NB4 (cell line): ENCODE measurements around the gene EEF1E1.

Source experiments
- MYC ChIP-seq: IDR thresholded peaks from 2 replicates; pipeline ENCODE4 v1.6.1; 2011; ENCODE audit warnings: low read depth, low read length
- POLR2A ChIP-seq: IDR thresholded peaks from 2 replicates; pipeline ENCODE4 v1.6.1; 2011; ENCODE audit warnings: mild to moderate bottlenecking; ENCODE audit not compliant: insufficient read length; ENCODE audit errors: extremely low read depth
- TF ChIP-seq, protein P1 (sequence below): IDR thresholded peaks from one replicate; pipeline ENCODE4 v1.5.1; 2012; ENCODE audit warnings: low read depth, low read length
- TF ChIP-seq, protein P2 (sequence below): IDR thresholded peaks from 2 replicates; pipeline ENCODE4 v1.6.1; 2011; ENCODE audit warnings: low read depth, low read length

GRCh38 chr6:8057793-8058192 is 44.6 kb downstream of the EEF1E1 start:
- TF ChIP-seq MYC (no peak), POLR2A (no peak)
- TF ChIP-seq, protein P1, sequence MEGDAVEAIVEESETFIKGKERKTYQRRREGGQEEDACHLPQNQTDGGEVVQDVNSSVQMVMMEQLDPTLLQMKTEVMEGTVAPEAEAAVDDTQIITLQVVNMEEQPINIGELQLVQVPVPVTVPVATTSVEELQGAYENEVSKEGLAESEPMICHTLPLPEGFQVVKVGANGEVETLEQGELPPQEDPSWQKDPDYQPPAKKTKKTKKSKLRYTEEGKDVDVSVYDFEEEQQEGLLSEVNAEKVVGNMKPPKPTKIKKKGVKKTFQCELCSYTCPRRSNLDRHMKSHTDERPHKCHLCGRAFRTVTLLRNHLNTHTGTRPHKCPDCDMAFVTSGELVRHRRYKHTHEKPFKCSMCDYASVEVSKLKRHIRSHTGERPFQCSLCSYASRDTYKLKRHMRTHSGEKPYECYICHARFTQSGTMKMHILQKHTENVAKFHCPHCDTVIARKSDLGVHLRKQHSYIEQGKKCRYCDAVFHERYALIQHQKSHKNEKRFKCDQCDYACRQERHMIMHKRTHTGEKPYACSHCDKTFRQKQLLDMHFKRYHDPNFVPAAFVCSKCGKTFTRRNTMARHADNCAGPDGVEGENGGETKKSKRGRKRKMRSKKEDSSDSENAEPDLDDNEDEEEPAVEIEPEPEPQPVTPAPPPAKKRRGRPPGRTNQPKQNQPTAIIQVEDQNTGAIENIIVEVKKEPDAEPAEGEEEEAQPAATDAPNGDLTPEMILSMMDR = no peak
- TF ChIP-seq, protein P2, sequence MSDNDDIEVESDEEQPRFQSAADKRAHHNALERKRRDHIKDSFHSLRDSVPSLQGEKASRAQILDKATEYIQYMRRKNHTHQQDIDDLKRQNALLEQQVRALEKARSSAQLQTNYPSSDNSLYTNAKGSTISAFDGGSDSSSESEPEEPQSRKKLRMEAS = no peak
